ENCODE data around the gene NR2C2. TPM values are rescaled to one million over a fixed set of nuclear protein-coding genes. Genes with fewer than 3 reads are reported as not detected.

The NR2C2 gene
- total and polyA plus RNA-seq, 2 donors = 18.7 to 19.0 TPM

DNA sequence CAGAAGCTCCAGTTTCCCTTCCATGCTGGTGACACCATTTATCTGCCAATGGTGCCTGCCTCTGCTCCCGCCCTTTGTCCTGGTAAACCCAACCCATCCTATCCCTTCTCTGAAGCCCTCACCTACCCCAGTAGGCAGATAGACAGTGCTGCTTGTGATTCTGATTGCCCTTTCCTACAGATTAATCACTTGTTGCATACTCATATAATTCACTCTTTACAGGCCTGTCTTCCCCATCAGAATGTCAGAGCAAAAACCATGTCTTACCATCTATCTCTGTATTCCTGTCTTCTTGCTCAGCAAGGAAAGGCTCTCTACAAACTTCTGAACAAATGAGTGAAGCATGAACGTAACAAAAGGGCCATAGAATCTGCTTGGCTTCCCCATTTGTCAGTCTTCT lies 69.8 kb downstream of the NR2C2 start:
- 100% methylated on average over 2 of the region's 2 CpGs for WGBS
- H3K4me1 ChIP-seq (ENCODE audit: control insufficient read depth in 2 of 2, insufficient read depth in 2 of 2, low read length in 2 of 2) = no peaks in the 10 kb centered on the region
- H3K4me3 ChIP-seq (ENCODE audit: low read length in 2 of 2) = no peak overlapping the region
- no peak for DNase-seq (ENCODE audit: low read depth in 6 of 9, low spot score in 9 of 9)
- H3K9me3 ChIP-seq (ENCODE audit: control insufficient read depth in 2 of 2, insufficient read depth in 1 of 2, low read length in 1 of 2) = no peaks in the 10 kb centered on the region
- peaks cover 58 to 88% of the 10 kb centered on the region in 2 donors for H3K36me3 ChIP-seq (ENCODE audit: control insufficient read depth in 2 of 2, insufficient read depth in 2 of 2, low read length in 1 of 2)
- H3K27me3 ChIP-seq (ENCODE audit: control insufficient read depth in 2 of 2, insufficient read depth in 1 of 2, low read length in 1 of 2) = no peaks in the 10 kb centered on the region
- H3K27ac ChIP-seq (ENCODE audit: low read depth in 1 of 2, low read length in 1 of 2) = no peak overlapping the region

DNA sequence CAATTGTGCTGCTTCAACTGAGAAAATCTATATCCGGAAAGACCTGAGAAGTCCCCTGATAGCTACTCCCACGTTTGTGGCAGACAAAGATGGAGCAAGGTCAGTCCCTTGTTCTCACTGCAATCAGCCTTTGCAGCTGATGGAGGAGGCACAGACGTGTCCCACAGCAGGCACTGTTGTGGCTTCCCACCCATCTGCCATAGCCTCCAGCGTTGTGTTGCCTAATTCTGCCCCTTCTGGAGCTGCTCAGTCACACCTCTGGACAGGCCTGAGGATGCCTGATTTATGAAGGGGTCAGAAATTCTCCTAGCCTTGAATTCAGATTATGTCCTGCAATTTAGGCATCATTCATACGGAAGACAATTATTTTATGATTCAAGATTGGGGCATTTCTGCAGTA lies 75.9 kb downstream of the NR2C2 start:
- H3K36me3 ChIP-seq (ENCODE audit: control insufficient read depth in 2 of 2, insufficient read depth in 2 of 2, low read length in 1 of 2) = peaks cover 46 to 83% of the 10 kb centered on the region in 2 donors
- no peak overlapping the region for H3K4me3 ChIP-seq (ENCODE audit: low read length in 2 of 2)
- no peak overlapping the region for H3K27ac ChIP-seq (ENCODE audit: low read depth in 1 of 2, low read length in 1 of 2)
- H3K9me3 ChIP-seq (ENCODE audit: control insufficient read depth in 2 of 2, insufficient read depth in 1 of 2, low read length in 1 of 2) = no peaks in the 10 kb centered on the region
- no peak for DNase-seq (ENCODE audit: low read depth in 6 of 9, low spot score in 9 of 9)
- no peaks in the 10 kb centered on the region for H3K4me1 ChIP-seq (ENCODE audit: control insufficient read depth in 2 of 2, insufficient read depth in 2 of 2, low read length in 2 of 2)
- no peaks in the 10 kb centered on the region for H3K27me3 ChIP-seq (ENCODE audit: control insufficient read depth in 2 of 2, insufficient read depth in 1 of 2, low read length in 1 of 2)
- WGBS = 94% methylated on average over 5 of the region's 5 CpGs

DNA sequence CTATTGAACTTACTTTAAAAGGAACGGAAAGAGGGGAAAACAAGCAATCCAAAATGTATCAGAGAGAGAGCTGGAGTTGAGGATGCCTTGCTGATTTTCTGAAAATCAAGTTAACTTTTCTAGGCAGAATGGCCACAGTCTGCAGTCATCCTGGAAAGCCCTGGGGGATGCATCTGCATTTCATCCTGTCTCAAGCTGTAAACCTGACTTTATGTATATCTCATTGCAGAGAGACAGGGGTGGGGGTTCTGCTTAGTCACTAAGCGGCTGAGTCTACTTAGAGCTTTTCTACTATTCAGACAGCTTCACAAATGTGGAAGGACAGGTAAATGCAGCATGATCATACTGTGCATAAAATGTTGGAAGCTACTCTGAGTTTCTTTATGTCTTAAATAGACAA lies 76.3 kb downstream of the NR2C2 start:
- 96% methylated on average over 2 of the region's 2 CpGs for whole genome bisulfite sequencing
- no peak overlapping the region for H3K4me3 ChIP-seq (ENCODE audit: low read length in 2 of 2)
- H3K36me3 ChIP-seq (ENCODE audit: control insufficient read depth in 2 of 2, insufficient read depth in 2 of 2, low read length in 1 of 2) = peaks cover 46 to 83% of the 10 kb centered on the region in 2 donors

DNA sequence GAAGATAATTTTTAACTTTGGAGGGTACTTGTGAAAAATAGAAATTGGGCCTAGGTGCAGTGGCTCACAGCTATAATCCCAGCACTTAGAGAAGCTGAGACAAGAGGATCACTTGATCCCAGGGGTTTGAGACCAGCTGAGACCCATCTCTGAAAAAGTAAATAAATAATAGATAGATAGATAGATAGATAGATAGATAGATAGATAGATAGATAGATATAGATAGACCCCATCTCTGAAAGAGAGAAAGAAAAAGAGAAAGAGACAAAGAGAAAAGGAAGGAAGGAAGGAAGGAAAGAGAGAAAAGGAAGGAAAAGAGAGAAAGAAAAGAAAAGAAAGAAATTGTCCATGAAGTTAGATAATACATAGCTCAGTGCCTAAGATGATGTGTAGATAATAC lies 82.2 kb downstream of the NR2C2 start:
- Histone ChIP-seq H3K9me3 (ENCODE audit: control insufficient read depth in 2 of 2, insufficient read depth in 1 of 2, low read length in 1 of 2) (no peaks in the 10 kb centered on the region), H3K4me1 (ENCODE audit: control insufficient read depth in 2 of 2, insufficient read depth in 2 of 2, low read length in 2 of 2) (no peaks in the 10 kb centered on the region), H3K27ac (ENCODE audit: low read depth in 1 of 2, low read length in 1 of 2) (no peak overlapping the region), H3K4me3 (ENCODE audit: low read length in 2 of 2) (no peak overlapping the region), H3K27me3 (ENCODE audit: control insufficient read depth in 2 of 2, insufficient read depth in 1 of 2, low read length in 1 of 2) (no peaks in the 10 kb centered on the region), H3K36me3 (ENCODE audit: control insufficient read depth in 2 of 2, insufficient read depth in 2 of 2, low read length in 1 of 2) (peaks cover 56 to 87% of the 10 kb centered on the region in 2 donors)
- DNase-seq (ENCODE audit: low read depth in 6 of 9, low spot score in 9 of 9) = no peak

More for the DNA sequence above, 76.3 kb downstream of the NR2C2 start:
- no peaks in the 10 kb centered on the region for H3K4me1 ChIP-seq (ENCODE audit: control insufficient read depth in 2 of 2, insufficient read depth in 2 of 2, low read length in 2 of 2)
- no peaks in the 10 kb centered on the region for H3K27me3 ChIP-seq (ENCODE audit: control insufficient read depth in 2 of 2, insufficient read depth in 1 of 2, low read length in 1 of 2)
- H3K9me3 ChIP-seq (ENCODE audit: control insufficient read depth in 2 of 2, insufficient read depth in 1 of 2, low read length in 1 of 2) = no peaks in the 10 kb centered on the region
- H3K27ac ChIP-seq (ENCODE audit: low read depth in 1 of 2, low read length in 1 of 2) = no peak overlapping the region
- DNase-seq (ENCODE audit: low read depth in 6 of 9, low spot score in 9 of 9) = no peak

DNA sequence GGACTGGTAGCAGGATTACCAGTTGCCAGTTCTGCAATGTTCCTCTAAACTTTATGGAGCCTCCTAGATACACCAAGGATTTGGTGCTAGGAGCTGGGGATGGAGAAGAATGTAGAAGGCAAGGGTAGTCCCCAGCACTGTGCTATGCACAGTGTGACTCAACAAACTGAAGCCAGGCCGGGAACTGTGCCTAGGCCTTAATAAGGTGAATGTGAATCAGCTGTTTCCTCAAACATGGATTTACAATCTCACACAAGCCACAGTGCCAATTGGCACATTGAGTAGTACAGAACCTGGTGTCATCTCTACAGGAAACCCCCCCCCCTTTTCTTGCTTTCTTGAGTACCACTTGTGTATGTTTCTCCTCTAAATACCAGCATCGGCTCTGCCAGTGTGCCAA lies 85.3 kb downstream of the NR2C2 start:
- Histone ChIP-seq H3K4me3 (ENCODE audit: low read length in 2 of 2) (no peak overlapping the region), H3K4me1 (ENCODE audit: control insufficient read depth in 2 of 2, insufficient read depth in 2 of 2, low read length in 2 of 2) (no peaks in the 10 kb centered on the region), H3K9me3 (ENCODE audit: control insufficient read depth in 2 of 2, insufficient read depth in 1 of 2, low read length in 1 of 2) (no peaks in the 10 kb centered on the region), H3K27me3 (ENCODE audit: control insufficient read depth in 2 of 2, insufficient read depth in 1 of 2, low read length in 1 of 2) (no peaks in the 10 kb centered on the region), H3K36me3 (ENCODE audit: control insufficient read depth in 2 of 2, insufficient read depth in 2 of 2, low read length in 1 of 2) (peaks cover 70 to 86% of the 10 kb centered on the region in 2 donors), H3K27ac (ENCODE audit: low read depth in 1 of 2, low read length in 1 of 2) (no peak overlapping the region)
- WGBS = 95% methylated on average over 2 of the region's 2 CpGs
- DNase-seq (ENCODE audit: low read depth in 6 of 9, low spot score in 9 of 9) = no peak

DNA sequence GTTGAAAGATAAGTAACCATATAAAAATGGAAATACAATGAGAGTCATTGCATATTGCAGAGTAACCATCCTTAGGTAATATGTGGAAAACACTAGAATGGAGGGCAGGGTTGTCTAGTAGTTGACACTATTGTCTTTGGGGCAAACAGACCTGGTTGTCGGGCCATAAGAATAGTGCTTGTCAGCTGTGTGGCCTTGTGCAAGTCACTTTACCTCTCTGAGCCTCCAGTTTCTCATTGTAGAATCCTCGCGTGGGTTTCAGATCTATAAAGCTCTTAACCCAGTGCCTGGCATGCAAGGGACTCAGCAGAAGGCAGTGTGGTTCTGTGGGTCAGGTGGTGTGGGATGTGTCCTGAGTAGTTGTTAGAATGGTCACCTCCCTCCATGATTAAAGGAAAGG lies 85.7 kb downstream of the NR2C2 start:
- H3K36me3 ChIP-seq (ENCODE audit: control insufficient read depth in 2 of 2, insufficient read depth in 2 of 2, low read length in 1 of 2) = peaks cover 74 to 89% of the 10 kb centered on the region in 2 donors
- H3K4me3 ChIP-seq (ENCODE audit: low read length in 2 of 2) = no peak overlapping the region
- no peaks in the 10 kb centered on the region for H3K27me3 ChIP-seq (ENCODE audit: control insufficient read depth in 2 of 2, insufficient read depth in 1 of 2, low read length in 1 of 2)
- H3K27ac ChIP-seq (ENCODE audit: low read depth in 1 of 2, low read length in 1 of 2) = no peak overlapping the region
- no peaks in the 10 kb centered on the region for H3K4me1 ChIP-seq (ENCODE audit: control insufficient read depth in 2 of 2, insufficient read depth in 2 of 2, low read length in 2 of 2)
- no peaks in the 10 kb centered on the region for H3K9me3 ChIP-seq (ENCODE audit: control insufficient read depth in 2 of 2, insufficient read depth in 1 of 2, low read length in 1 of 2)
- WGBS = 83% methylated on average over 3 of the region's 3 CpGs
- DNase-seq (ENCODE audit: low read depth in 6 of 9, low spot score in 9 of 9) = no peak

DNA sequence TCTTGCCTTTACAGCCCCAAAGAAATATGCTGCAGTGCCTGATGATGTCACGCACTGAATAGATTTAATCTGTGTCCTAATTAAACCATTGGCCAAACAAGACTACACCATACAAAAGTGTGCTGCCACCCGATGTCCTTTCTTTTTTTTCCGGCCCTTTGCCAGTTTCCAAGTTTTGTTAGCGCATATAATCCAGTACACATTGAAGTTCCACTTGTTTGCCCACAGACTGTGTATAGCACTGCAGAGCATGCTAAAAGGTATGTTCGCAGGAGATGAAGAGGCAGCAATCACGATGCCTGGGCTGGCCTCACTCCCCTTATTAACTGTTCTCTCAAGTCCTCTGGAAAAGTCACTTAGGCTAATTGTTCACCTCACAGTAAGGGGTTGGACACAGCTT lies 90.9 kb downstream of the NR2C2 start:
- Histone ChIP-seq H3K4me3 (ENCODE audit: low read length in 2 of 2) (no peak overlapping the region), H3K36me3 (ENCODE audit: control insufficient read depth in 2 of 2, insufficient read depth in 2 of 2, low read length in 1 of 2) (peaks cover 79 to 88% of the 10 kb centered on the region in 2 donors), H3K27me3 (ENCODE audit: control insufficient read depth in 2 of 2, insufficient read depth in 1 of 2, low read length in 1 of 2) (no peaks in the 10 kb centered on the region), H3K27ac (ENCODE audit: low read depth in 1 of 2, low read length in 1 of 2) (no peak overlapping the region), H3K9me3 (ENCODE audit: control insufficient read depth in 2 of 2, insufficient read depth in 1 of 2, low read length in 1 of 2) (no peaks in the 10 kb centered on the region), H3K4me1 (ENCODE audit: control insufficient read depth in 2 of 2, insufficient read depth in 2 of 2, low read length in 2 of 2) (no peaks in the 10 kb centered on the region)
- 96% methylated on average over 6 of the region's 6 CpGs for WGBS
- no peak for DNase-seq (ENCODE audit: low read depth in 6 of 9, low spot score in 9 of 9)

DNA sequence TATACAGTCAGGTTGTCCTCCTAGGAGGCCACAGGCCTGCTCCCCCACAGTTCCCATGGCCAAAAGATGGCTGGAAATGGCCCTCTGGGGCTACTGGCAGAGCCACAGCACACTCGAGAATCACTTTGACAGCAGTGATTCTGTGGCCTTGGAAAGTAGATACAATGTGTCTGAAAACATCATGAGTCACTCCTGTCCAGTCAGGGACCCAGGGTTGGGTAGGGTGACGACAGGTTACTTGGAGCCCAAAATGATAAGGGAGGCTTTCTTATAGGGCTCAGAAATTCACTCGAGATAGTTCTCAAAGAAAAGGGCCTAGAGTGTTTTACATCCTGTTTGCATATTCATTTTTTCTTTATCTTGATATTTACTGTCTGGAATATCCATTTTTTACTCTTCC lies 93.5 kb downstream of the NR2C2 start:
- 97% methylated on average over 3 of the region's 3 CpGs for WGBS
- H3K27me3 ChIP-seq (ENCODE audit: control insufficient read depth in 2 of 2, insufficient read depth in 1 of 2, low read length in 1 of 2) = no peaks in the 10 kb centered on the region
- peaks cover 72 to 89% of the 10 kb centered on the region in 2 donors for H3K36me3 ChIP-seq (ENCODE audit: control insufficient read depth in 2 of 2, insufficient read depth in 2 of 2, low read length in 1 of 2)
- H3K9me3 ChIP-seq (ENCODE audit: control insufficient read depth in 2 of 2, insufficient read depth in 1 of 2, low read length in 1 of 2) = no peaks in the 10 kb centered on the region
- DNase-seq (ENCODE audit: low read depth in 6 of 9, low spot score in 9 of 9) = no peak
- no peak overlapping the region for H3K4me3 ChIP-seq (ENCODE audit: low read length in 2 of 2)
- no peak overlapping the region for H3K27ac ChIP-seq (ENCODE audit: low read depth in 1 of 2, low read length in 1 of 2)
- H3K4me1 ChIP-seq (ENCODE audit: control insufficient read depth in 2 of 2, insufficient read depth in 2 of 2, low read length in 2 of 2) = no peaks in the 10 kb centered on the region

DNA sequence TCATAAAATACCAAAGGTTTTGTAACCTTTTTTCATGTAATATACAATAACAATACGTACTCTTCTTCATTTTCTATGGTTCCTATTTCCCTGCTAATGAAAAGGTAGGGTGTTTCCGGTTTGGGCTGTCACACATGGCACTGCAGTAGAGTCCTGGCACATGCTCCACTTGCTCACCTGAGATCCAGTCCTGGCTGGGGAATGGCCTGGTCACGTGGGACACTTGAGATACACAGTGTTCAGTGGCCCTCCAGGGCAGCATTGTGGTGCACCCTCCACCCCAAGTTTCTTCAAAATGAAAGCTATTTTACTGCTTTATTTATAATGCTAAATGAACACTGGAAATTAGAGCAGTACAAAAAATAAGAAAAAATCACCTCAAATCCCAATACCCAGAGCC lies 94.6 kb downstream of the NR2C2 start:
- no peak overlapping the region for H3K27ac ChIP-seq (ENCODE audit: low read depth in 1 of 2, low read length in 1 of 2)
- no peaks in the 10 kb centered on the region for H3K27me3 ChIP-seq (ENCODE audit: control insufficient read depth in 2 of 2, insufficient read depth in 1 of 2, low read length in 1 of 2)
- H3K9me3 ChIP-seq (ENCODE audit: control insufficient read depth in 2 of 2, insufficient read depth in 1 of 2, low read length in 1 of 2) = no peaks in the 10 kb centered on the region
- no peaks in the 10 kb centered on the region for H3K4me1 ChIP-seq (ENCODE audit: control insufficient read depth in 2 of 2, insufficient read depth in 2 of 2, low read length in 2 of 2)
- WGBS = 93% methylated on average over 3 of the region's 3 CpGs
- H3K4me3 ChIP-seq (ENCODE audit: low read length in 2 of 2) = no peak overlapping the region
- no peak for DNase-seq (ENCODE audit: low read depth in 6 of 9, low spot score in 9 of 9)
- H3K36me3 ChIP-seq (ENCODE audit: control insufficient read depth in 2 of 2, insufficient read depth in 2 of 2, low read length in 1 of 2) = peaks cover 78 to 92% of the 10 kb centered on the region in 2 donors

DNA sequence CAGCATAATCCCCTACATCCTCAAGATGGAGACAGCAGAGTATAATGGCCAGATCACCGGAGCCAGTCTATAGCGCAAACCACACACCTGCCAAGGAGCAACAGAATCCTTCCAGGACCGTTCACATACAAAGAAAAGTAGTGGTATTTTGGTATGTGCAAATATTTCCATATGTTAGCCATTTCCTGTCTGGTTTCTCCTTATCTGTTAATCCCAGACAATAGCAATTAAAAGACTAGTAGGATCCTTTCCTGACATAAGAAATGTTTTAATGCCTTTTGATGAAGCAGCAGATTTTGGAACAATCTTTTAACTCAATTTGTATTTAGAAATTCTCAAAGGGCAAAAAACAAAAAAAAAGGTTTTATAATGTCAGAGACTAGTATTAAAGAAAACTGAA lies 95.6 kb downstream of the NR2C2 start:
- no peak overlapping the region for H3K27ac ChIP-seq (ENCODE audit: low read depth in 1 of 2, low read length in 1 of 2)

More for the DNA sequence above, 95.6 kb downstream of the NR2C2 start:
- Histone ChIP-seq H3K4me1 (ENCODE audit: control insufficient read depth in 2 of 2, insufficient read depth in 2 of 2, low read length in 2 of 2) (no peaks in the 10 kb centered on the region), H3K36me3 (ENCODE audit: control insufficient read depth in 2 of 2, insufficient read depth in 2 of 2, low read length in 1 of 2) (peaks cover 77 to 95% of the 10 kb centered on the region in 2 donors), H3K27me3 (ENCODE audit: control insufficient read depth in 2 of 2, insufficient read depth in 1 of 2, low read length in 1 of 2) (no peaks in the 10 kb centered on the region), H3K9me3 (ENCODE audit: control insufficient read depth in 2 of 2, insufficient read depth in 1 of 2, low read length in 1 of 2) (no peaks in the 10 kb centered on the region), H3K4me3 (ENCODE audit: low read length in 2 of 2) (no peak overlapping the region)
- no peak for DNase-seq (ENCODE audit: low read depth in 6 of 9, low spot score in 9 of 9)
- WGBS = 88% methylated on average over 3 of the region's 3 CpGs
